Fibroblast of lung (primary cell): ENCODE results near the gene MRGPRF. TPM values are rescaled to one million over a fixed set of nuclear protein-coding genes. Genes with fewer than 3 reads are reported as not detected.

ENCODE experiments used
- DNase-seq, 2 donors: peaks; one replicate each; pipeline versions ENCODE4 v3.0.0 to v3.0.0-alpha.2; 2010; ENCODE audit warnings: low read depth in 2 of 2
- H2AFZ ChIP-seq: 2 replicates; pipeline ENCODE4 v1.5.1; 2012; ENCODE audit warnings: low read length, control low read depth, inconsistent platforms
- H3K27ac ChIP-seq: 2 replicates; pipeline ENCODE4 v1.5.1; 2011; ENCODE audit warnings: low read length, control low read depth; ENCODE audit not compliant: insufficient read depth
- H3K27me3 ChIP-seq: 2 replicates; pipeline ENCODE4 v1.5.1; 2011; ENCODE audit warnings: mild to moderate bottlenecking, low read length; ENCODE audit not compliant: control insufficient read depth, insufficient read depth
- H3K36me3 ChIP-seq: 2 replicates; pipeline ENCODE4 v1.5.1; 2011; ENCODE audit warnings: low read length; ENCODE audit not compliant: control insufficient read depth, insufficient read depth
- H3K4me1 ChIP-seq: 2 replicates; pipeline ENCODE4 v1.5.1; 2011; ENCODE audit warnings: low read length; ENCODE audit not compliant: control insufficient read depth, insufficient read depth; ENCODE audit errors: extremely low read depth
- H3K4me2 ChIP-seq: 2 replicates; pipeline ENCODE4 v1.5.1; 2011; ENCODE audit warnings: low read length, control low read depth; ENCODE audit not compliant: insufficient read depth; ENCODE audit errors: extremely low read depth
- H3K4me3 ChIP-seq, 4 experiments: fragments of 200-600 bp in 1 of 4; sonication (generic) in 1 of 4; replicated peaks in 1 of 4; 2 replicates each; pipeline ENCODE4 v1.5.1; 2011 to 2016; ENCODE audit warnings: low read length in 4 of 4, low read depth in 3 of 4, mild to moderate bottlenecking in 3 of 4, control low read depth in 2 of 4, inconsistent platforms in 1 of 4, mixed read lengths in 1 of 4; ENCODE audit not compliant: insufficient read depth in 1 of 4; ENCODE audit errors: control extremely low read depth in 1 of 4
- H3K79me2 ChIP-seq: 2 replicates; pipeline ENCODE4 v1.5.1; 2012; ENCODE audit warnings: mild to moderate bottlenecking, low read length, inconsistent platforms; ENCODE audit not compliant: control insufficient read depth, insufficient read depth
- H3K9ac ChIP-seq: 2 replicates; pipeline ENCODE4 v1.5.1; 2011; ENCODE audit warnings: mild to moderate bottlenecking, low read length, control low read depth; ENCODE audit not compliant: insufficient read depth
- H3K9me3 ChIP-seq: 2 replicates; pipeline ENCODE4 v1.5.1; 2012; ENCODE audit warnings: low read depth, low read length; ENCODE audit not compliant: control insufficient read depth, insufficient read depth
- H4K20me1 ChIP-seq: 2 replicates; pipeline ENCODE4 v1.5.1; 2011; ENCODE audit warnings: low read length; ENCODE audit not compliant: control insufficient read depth, insufficient read depth; ENCODE audit errors: extremely low read depth
- EZH2 ChIP-seq: IDR thresholded peaks from 2 replicates; pipeline ENCODE4 v1.5.1; 2012; ENCODE audit warnings: low read length, control low read depth, mild to moderate bottlenecking; ENCODE audit errors: missing control alignments
- polyA plus RNA-seq, 2 donors: library from polyadenylated mRNA; depleted of rRNA in 1 of 2; stranded (reverse) in 1 of 2; unstranded in 1 of 2; fragments of >200 nt; gene quantifications; 2 replicates each; pipeline ENCODE4 v1.2.1, GENCODE V29; 2011 to 2012; ENCODE audit warnings: missing spikeins in 1 of 2
- total RNA-seq: library from RNA; depleted of rRNA; stranded (reverse); fragments of >200 nt; gene quantifications from 2 replicates; pipeline ENCODE4 v1.2.1, GENCODE V29; 2014
- TF ChIP-seq, protein P1 (sequence below), 2 donors: IDR thresholded peaks in 1 of 2; conservative IDR thresholded peaks in 1 of 2; 1 replicate in 1 of 2; 2 replicates in 1 of 2; pipeline ENCODE4 v1.5.1; 2011 to 2012; ENCODE audit warnings: low read length in 2 of 2, control low read depth in 1 of 2, inconsistent platforms in 1 of 2, low read depth in 1 of 2, mild to moderate bottlenecking in 1 of 2

MRGPRF gene
- total and polyA plus RNA-seq, 2 donors (not counting 1 experiment from before 2014, with no cell fraction given) = 84.2 to 88.1 TPM

DNA sequence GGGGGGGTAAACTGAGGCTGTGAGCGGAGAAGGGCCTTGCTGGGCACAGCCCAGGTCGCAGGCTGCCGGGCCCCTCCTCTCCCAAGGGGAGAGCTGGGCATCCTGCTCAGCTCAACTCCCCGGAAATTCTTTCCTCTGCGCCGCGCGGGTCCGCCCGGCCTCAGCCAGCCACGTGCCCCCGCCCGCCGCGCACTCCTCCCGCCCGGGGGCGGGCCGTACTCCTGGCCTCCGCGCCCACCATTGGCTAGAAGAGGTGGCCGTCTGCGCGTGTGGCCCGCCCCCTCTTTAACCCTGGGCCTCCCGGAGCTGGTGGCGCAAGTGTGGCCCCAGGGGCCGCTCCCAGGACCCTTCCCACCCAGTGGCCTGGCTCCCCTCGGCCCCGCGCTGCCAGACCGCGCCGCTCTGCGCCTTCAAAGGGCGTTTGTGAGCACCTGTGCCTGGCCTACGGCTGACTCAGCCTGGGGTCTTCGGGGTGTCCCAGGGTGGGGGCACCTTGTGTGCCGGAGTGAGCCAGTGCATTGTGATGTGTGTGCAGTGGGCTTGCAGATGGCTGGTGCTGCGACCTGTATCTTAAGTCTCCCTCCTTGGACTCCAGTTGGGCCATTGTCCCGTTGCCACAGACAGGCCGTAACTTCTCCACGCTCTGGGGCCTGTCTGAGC lies 2.0 kb downstream of the MRGPRF start:
- Histone ChIP-seq H3K27me3 (no peaks in the 10 kb centered on the region), H4K20me1 (no peaks in the 10 kb centered on the region), H3K9ac (peak overlapping the region; percentile 89), H3K9me3 (no peaks in the 10 kb centered on the region), H3K4me1 (peaks cover 40% of the 10 kb centered on the region), H3K4me2 (peak overlapping the region; percentile 98), H3K79me2 (peaks cover 40% of the 10 kb centered on the region), H3K36me3 (peaks cover 15% of the 10 kb centered on the region), H3K4me3 (peak overlapping the region; percentile 73 to 96 (median 88)), H3K27ac (peak overlapping the region; percentile 98), H2AFZ (no peak overlapping the region)
- peak; percentile 82 to 85 for DNase-seq
- no peak for TF ChIP-seq EZH2
- TF ChIP-seq, protein P1, sequence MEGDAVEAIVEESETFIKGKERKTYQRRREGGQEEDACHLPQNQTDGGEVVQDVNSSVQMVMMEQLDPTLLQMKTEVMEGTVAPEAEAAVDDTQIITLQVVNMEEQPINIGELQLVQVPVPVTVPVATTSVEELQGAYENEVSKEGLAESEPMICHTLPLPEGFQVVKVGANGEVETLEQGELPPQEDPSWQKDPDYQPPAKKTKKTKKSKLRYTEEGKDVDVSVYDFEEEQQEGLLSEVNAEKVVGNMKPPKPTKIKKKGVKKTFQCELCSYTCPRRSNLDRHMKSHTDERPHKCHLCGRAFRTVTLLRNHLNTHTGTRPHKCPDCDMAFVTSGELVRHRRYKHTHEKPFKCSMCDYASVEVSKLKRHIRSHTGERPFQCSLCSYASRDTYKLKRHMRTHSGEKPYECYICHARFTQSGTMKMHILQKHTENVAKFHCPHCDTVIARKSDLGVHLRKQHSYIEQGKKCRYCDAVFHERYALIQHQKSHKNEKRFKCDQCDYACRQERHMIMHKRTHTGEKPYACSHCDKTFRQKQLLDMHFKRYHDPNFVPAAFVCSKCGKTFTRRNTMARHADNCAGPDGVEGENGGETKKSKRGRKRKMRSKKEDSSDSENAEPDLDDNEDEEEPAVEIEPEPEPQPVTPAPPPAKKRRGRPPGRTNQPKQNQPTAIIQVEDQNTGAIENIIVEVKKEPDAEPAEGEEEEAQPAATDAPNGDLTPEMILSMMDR (conservative IDR thresholded peaks at IDR 0.05 in 1 of 2, IDR thresholded peaks at IDR 0.05 in 1 of 2; ENCODE audit: low read depth in 1 of 2, low read length in 2 of 2) = no peak

DNA sequence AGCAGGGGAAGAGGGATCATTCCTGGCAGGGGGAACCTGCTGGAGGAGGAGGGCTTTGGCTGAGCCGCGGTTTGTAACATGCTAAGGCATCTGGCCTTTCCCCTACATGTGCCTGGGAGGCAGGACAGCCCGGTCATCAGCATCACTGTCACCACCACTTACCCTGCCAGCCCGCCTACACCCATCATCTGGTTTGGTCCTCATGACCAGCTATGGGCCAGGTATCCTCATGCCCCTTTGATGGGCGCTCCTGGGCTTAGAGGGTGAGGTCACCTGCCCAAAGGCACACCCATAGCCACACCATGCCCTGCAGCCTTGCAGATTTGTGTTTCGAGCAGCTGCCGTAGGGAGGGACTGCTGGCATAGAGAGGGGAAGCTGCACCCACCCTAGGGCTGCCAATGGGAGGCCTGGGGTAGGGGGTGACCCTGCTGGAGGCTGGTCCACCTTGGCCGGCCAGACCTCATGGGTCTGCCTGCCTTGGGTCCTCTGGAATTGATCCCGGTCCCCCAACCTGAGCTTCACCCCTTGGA lies 2.6 kb downstream of the MRGPRF start:
- Histone ChIP-seq H3K4me3 (peak overlapping the region; percentile 57 to 96 (median 88)), H3K4me1 (peaks cover 40% of the 10 kb centered on the region), H4K20me1 (no peaks in the 10 kb centered on the region), H3K27ac (peak overlapping the region; percentile 98), H2AFZ (no peak overlapping the region), H3K9me3 (no peaks in the 10 kb centered on the region), H3K4me2 (peak overlapping the region; percentile 97), H3K36me3 (peaks cover 22% of the 10 kb centered on the region), H3K27me3 (no peaks in the 10 kb centered on the region), H3K79me2 (peaks cover 47% of the 10 kb centered on the region), H3K9ac (peak overlapping the region; percentile 89)
- no peak for TF ChIP-seq EZH2
- TF ChIP-seq, protein P1 (conservative IDR thresholded peaks at IDR 0.05 in 1 of 2, IDR thresholded peaks at IDR 0.05 in 1 of 2; ENCODE audit: low read depth in 1 of 2, low read length in 2 of 2) = no peak
- DNase-seq = peak; percentile 16 to 47

DNA sequence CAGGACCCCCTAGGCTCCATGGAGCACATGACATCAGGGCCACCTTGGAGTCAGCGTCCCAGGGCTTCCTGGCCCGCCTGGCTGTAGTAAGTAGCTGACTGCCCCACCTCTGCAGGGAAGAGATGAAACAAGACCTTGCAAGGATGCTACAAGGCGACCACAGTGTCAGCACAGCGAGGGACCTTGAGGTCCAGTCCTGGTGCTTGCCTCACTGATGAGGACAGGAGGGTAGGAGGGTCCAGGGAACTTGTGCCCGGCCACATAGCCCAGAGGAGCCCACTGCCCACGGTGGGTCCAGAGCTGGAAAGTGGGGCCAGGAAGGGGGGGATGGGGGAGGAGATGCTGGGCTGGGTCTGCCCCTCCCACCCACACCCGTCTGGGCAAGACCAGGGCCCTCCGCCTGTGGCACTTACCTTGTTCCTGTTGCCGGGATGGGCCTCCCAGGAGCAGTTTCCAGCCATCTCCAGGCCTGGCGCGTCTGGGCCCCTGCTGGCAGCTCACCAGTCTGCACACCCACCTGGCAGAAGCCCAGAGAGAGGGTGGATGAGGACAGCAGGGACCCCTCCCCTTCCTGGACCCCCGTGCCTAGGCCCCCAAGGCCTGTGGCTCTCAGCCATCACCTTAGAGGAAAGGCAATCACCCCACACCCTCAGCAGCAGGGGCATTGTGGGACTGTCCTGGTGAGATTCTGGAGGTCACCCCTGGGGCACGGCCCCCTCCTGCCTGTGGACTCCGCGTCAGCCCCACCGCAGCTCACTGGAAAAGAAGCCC lies 3.4 kb downstream of the MRGPRF start:
- H3K4me3 ChIP-seq = peak overlapping the region in 2 of 4 experiments; percentile 89 to 96
- peaks cover 49% of the 10 kb centered on the region for H3K79me2 ChIP-seq
- peak overlapping the region; percentile 89 for H3K9ac ChIP-seq
- H3K9me3 ChIP-seq = no peaks in the 10 kb centered on the region
- peak; percentile 16 to 28 for DNase-seq
- no peak overlapping the region for H2AFZ ChIP-seq
- no peak for TF ChIP-seq EZH2
- TF ChIP-seq, protein P1 (conservative IDR thresholded peaks at IDR 0.05 in 1 of 2, IDR thresholded peaks at IDR 0.05 in 1 of 2; ENCODE audit: low read depth in 1 of 2, low read length in 2 of 2) = no peak
- H3K4me2 ChIP-seq = peak overlapping the region; percentile 97
- no peaks in the 10 kb centered on the region for H3K27me3 ChIP-seq
- peak overlapping the region; percentile 98 for H3K27ac ChIP-seq
- H3K36me3 ChIP-seq = peaks cover 29% of the 10 kb centered on the region
- peaks cover 33% of the 10 kb centered on the region for H3K4me1 ChIP-seq
- H4K20me1 ChIP-seq = no peaks in the 10 kb centered on the region
